Muscle of leg (tissue), 11 donors: ENCODE data around the gene AICDA. TPM values are rescaled to one million over a fixed set of nuclear protein-coding genes. Genes with fewer than 3 reads are reported as not detected.
A peak's percentile ranks its signal among the peaks of the same experiment; 100 is the strongest.
"Not testable (repeated sequence)": the region's sequence is repeated elsewhere in the genome, so short reads cannot be mapped to it uniquely, and the experiment has no call there.

Experiments
- DNase-seq: peaks from one replicate; pipeline ENCODE4 v3.0.0; 2013
- H3K27ac ChIP-seq: one replicate; pipeline ENCODE4 v1.5.1; 2013; ENCODE audit warnings: mild to moderate bottlenecking, low read length, control low read depth
- H3K27me3 ChIP-seq: one replicate; pipeline ENCODE4 v1.6.1; 2013; ENCODE audit warnings: low read length; ENCODE audit not compliant: control insufficient read depth, insufficient read depth
- H3K36me3 ChIP-seq: one replicate; pipeline ENCODE4 v1.6.1; 2013; ENCODE audit warnings: low read length; ENCODE audit not compliant: control insufficient read depth, insufficient read depth
- H3K4me1 ChIP-seq: one replicate; pipeline ENCODE4 v1.6.1; 2013; ENCODE audit warnings: low read length; ENCODE audit not compliant: control insufficient read depth, insufficient read depth
- H3K4me3 ChIP-seq: one replicate; pipeline ENCODE4 v1.5.1; 2013; ENCODE audit warnings: low read length, control low read depth
- H3K9me3 ChIP-seq: replicated peaks from 2 replicates; pipeline ENCODE4 v1.6.1; 2013; ENCODE audit warnings: low read depth, low read length; ENCODE audit not compliant: control insufficient read depth
- WGBS: methylation state at CpG from one replicate; pipeline ENCODE4 v1.1.5; 2013; ENCODE audit warnings: missing lambda C conversion rate; ENCODE audit not compliant: insufficient coverage; 5-methylcytosine and 5-hydroxymethylcytosine counted together
- polyA plus RNA-seq, 8 donors: library from polyadenylated mRNA; unstranded; fragments of 120-200 nt; gene quantifications; one replicate each; pipeline versions ENCODE4 v1.2.1 to v1.2.3, GENCODE V29; 2013; ENCODE audit warnings: inconsistent platforms in 1 of 8, low replicate concordance in 1 of 8; ENCODE audit not compliant: insufficient read length in 8 of 8, insufficient read depth in 1 of 8
- total RNA-seq: library from RNA; stranded (reverse); fragments of 120-200 nt; gene quantifications from one replicate; pipeline ENCODE4 v1.2.4, GENCODE V29; 2013

Gene AICDA
- total and polyA plus RNA-seq, 9 donors: 0.09 to 0.65 (median 0.19) TPM

GRCh38 chr12:8615206-8615605 is 2.5 kb upstream of the AICDA start:
- WGBS: 53% methylated on average over 5 of the region's 6 CpGs
- Histone ChIP-seq H3K4me3 (no peak overlapping the region), H3K36me3 (no peaks in the 10 kb centered on the region)

GRCh38 chr12:8613881-8614280 is 1.2 kb upstream of the AICDA start:
- not testable (repeated sequence) for H3K4me3 ChIP-seq, H3K9me3 ChIP-seq, H3K27ac ChIP-seq, H3K4me1 ChIP-seq, DNase-seq, H3K36me3 ChIP-seq, H3K27me3 ChIP-seq
- no CpG with 5 or more reads among the region's 1 CpG for WGBS

More at GRCh38 chr12:8615206-8615605, 2.5 kb upstream of the AICDA start:
- no peak for DNase-seq
- H3K27ac ChIP-seq: no peak overlapping the region
- H3K27me3 ChIP-seq: no peaks in the 10 kb centered on the region
- no peaks in the 10 kb centered on the region for H3K9me3 ChIP-seq
- no peaks in the 10 kb centered on the region for H3K4me1 ChIP-seq

GRCh38 chr12:8609061-8609570 is 3.5 kb downstream of the AICDA start:
- no CpG with 5 or more reads among the region's 5 CpGs for WGBS
- DNase-seq: peak; percentile 74
- H3K27ac ChIP-seq: no peak overlapping the region

GRCh38 chr12:8606890-8607289 is 5.8 kb downstream of the AICDA start:
- Histone ChIP-seq H3K4me3 (no peak overlapping the region), H3K27me3 (no peaks in the 10 kb centered on the region), H3K36me3 (no peaks in the 10 kb centered on the region), H3K9me3 (no peaks in the 10 kb centered on the region), H3K27ac (no peak overlapping the region), H3K4me1 (no peaks in the 10 kb centered on the region)
- no peak for DNase-seq
- 84% methylated on average over 6 of the region's 6 CpGs for WGBS

More at GRCh38 chr12:8609061-8609570, 3.5 kb downstream of the AICDA start:
- H3K36me3 ChIP-seq: no peaks in the 10 kb centered on the region
- no peak overlapping the region for H3K4me3 ChIP-seq
- H3K4me1 ChIP-seq: no peaks in the 10 kb centered on the region
- H3K27me3 ChIP-seq: no peaks in the 10 kb centered on the region
- H3K9me3 ChIP-seq: no peaks in the 10 kb centered on the region

- no peak overlapping the region for H3K27ac ChIP-seq
- no peaks in the 10 kb centered on the region for H3K9me3 ChIP-seq
- no peaks in the 10 kb centered on the region for H3K27me3 ChIP-seq
- 93% methylated on average over 28 of the region's 30 CpGs for WGBS
- H3K4me3 ChIP-seq: no peak overlapping the region
- DNase-seq: no peak
- no peaks in the 10 kb centered on the region for H3K36me3 ChIP-seq
- no peaks in the 10 kb centered on the region for H3K4me1 ChIP-seq
Measured at GRCh38 chr12:8605057-8605456, 7.6 kb downstream of the AICDA start.

- DNase-seq: no peak
- no peaks in the 10 kb centered on the region for H3K9me3 ChIP-seq
- WGBS: 20% methylated on average over 1 of the region's 3 CpGs
- H3K4me3 ChIP-seq: no peak overlapping the region
- H3K4me1 ChIP-seq: no peaks in the 10 kb centered on the region
- no peaks in the 10 kb centered on the region for H3K27me3 ChIP-seq
- H3K27ac ChIP-seq: no peak overlapping the region
- H3K36me3 ChIP-seq: no peaks in the 10 kb centered on the region
Measured at GRCh38 chr12:8603856-8604255, 8.8 kb downstream of the AICDA start.

GRCh38 chr12:8603286-8603685 is 9.4 kb downstream of the AICDA start:
- DNase-seq: no peak
- Histone ChIP-seq H3K9me3 (no peaks in the 10 kb centered on the region), H3K4me3 (no peak overlapping the region), H3K4me1 (no peaks in the 10 kb centered on the region), H3K27me3 (no peaks in the 10 kb centered on the region), H3K27ac (no peak overlapping the region), H3K36me3 (no peaks in the 10 kb centered on the region)
- WGBS: no CpG with 5 or more reads among the region's 2 CpGs

GRCh38 chr12:8596561-8596960 is 16.1 kb downstream of the AICDA start:
- WGBS: 100% methylated on average over 1 of the region's 3 CpGs
- Histone ChIP-seq H3K9me3 (no peaks in the 10 kb centered on the region), H3K36me3 (no peaks in the 10 kb centered on the region), H3K4me1 (no peaks in the 10 kb centered on the region), H3K27ac (no peak overlapping the region), H3K4me3 (no peak overlapping the region), H3K27me3 (no peaks in the 10 kb centered on the region)
- no peak for DNase-seq

- DNase-seq: no peak
- no peaks in the 10 kb centered on the region for H3K27me3 ChIP-seq
- H3K4me1 ChIP-seq: no peaks in the 10 kb centered on the region
- H3K4me3 ChIP-seq: no peak overlapping the region
- no peak overlapping the region for H3K27ac ChIP-seq
- no peaks in the 10 kb centered on the region for H3K9me3 ChIP-seq
- 37% methylated on average over 5 of the region's 8 CpGs for WGBS
- no peaks in the 10 kb centered on the region for H3K36me3 ChIP-seq
Measured at GRCh38 chr12:8594072-8594471, 18.6 kb downstream of the AICDA start.

GRCh38 chr12:8593246-8593645 is 19.4 kb downstream of the AICDA start:
- DNase-seq: no peak
- Histone ChIP-seq H3K27ac (no peak overlapping the region), H3K9me3 (no peaks in the 10 kb centered on the region), H3K36me3 (no peaks in the 10 kb centered on the region), H3K4me3 (no peak overlapping the region), H3K27me3 (no peaks in the 10 kb centered on the region), H3K4me1 (no peaks in the 10 kb centered on the region)
- no CpG with 5 or more reads among the region's 2 CpGs for whole genome bisulfite sequencing
